ENCODE data around the gene CHD2.
A peak's percentile ranks its signal among the peaks of the same experiment; 100 is the strongest.

CHD2 gene

GRCh38 chr15:92974183-92974915 is 74.2 kb downstream of the CHD2 start:
- H3K36me3 Mint-ChIP-seq (ENCODE audit: low read depth) = peaks cover 92% of the 10 kb centered on the region
- H3K9me3 Mint-ChIP-seq = no peaks in the 10 kb centered on the region
- H3K4me3 Mint-ChIP-seq = no peak overlapping the region
- H3K4me1 Mint-ChIP-seq = no peaks in the 10 kb centered on the region
- H3K27me3 Mint-ChIP-seq (ENCODE audit: low read depth) = no peaks in the 10 kb centered on the region
- no peak for TF ChIP-seq CTCF (IDR thresholded peaks at IDR 0.05; ENCODE audit: unreplicated experiment in 3 of 3)
- H3K27ac Mint-ChIP-seq = no peak overlapping the region

GRCh38 chr15:92979011-92979701 is 79.0 kb downstream of the CHD2 start:
- no peaks in the 10 kb centered on the region for H3K27me3 Mint-ChIP-seq (ENCODE audit: low read depth)
- H3K4me3 Mint-ChIP-seq = no peak overlapping the region
- peak overlapping the region in 1 of 3 experiments; percentile 53 for H3K27ac Mint-ChIP-seq
- no peak for TF ChIP-seq CTCF (IDR thresholded peaks at IDR 0.05; ENCODE audit: unreplicated experiment in 3 of 3)
- no peaks in the 10 kb centered on the region for H3K9me3 Mint-ChIP-seq
- H3K36me3 Mint-ChIP-seq (ENCODE audit: low read depth) = peaks cover 56% of the 10 kb centered on the region
- H3K4me1 Mint-ChIP-seq = no peaks in the 10 kb centered on the region

- no peaks in the 10 kb centered on the region for H3K4me1 Mint-ChIP-seq
- H3K27me3 Mint-ChIP-seq (ENCODE audit: low read depth) = no peaks in the 10 kb centered on the region
- no peaks in the 10 kb centered on the region for H3K9me3 Mint-ChIP-seq
- H3K4me3 Mint-ChIP-seq = no peak overlapping the region
- H3K27ac Mint-ChIP-seq = no peak overlapping the region
- TF ChIP-seq CTCF (IDR thresholded peaks at IDR 0.05; ENCODE audit: unreplicated experiment in 3 of 3) = no peak
- peaks cover 49% of the 10 kb centered on the region for H3K36me3 Mint-ChIP-seq (ENCODE audit: low read depth)
Measured at GRCh38 chr15:92981333-92981732, 81.2 kb downstream of the CHD2 start.

DNA sequence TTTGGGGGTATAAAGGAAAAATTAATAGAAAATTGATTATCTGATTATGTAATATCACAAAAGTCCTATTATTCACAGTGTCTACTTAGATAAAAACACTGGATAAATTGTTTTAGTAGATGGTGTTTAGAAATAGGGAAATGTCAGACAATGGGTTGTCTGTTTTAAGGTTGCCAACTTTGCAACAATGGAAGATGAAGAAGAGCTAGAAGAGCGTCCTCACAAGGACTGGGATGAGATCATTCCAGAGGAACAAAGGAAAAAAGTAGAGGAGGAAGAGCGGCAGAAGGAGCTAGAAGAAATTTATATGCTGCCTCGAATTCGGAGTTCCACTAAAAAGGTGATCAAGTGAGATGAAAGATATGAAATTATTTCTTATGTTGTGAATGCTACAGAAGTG is 84.0 kb downstream of the CHD2 start:
- H3K4me3 Mint-ChIP-seq = no peak overlapping the region
- H3K27ac Mint-ChIP-seq = no peak overlapping the region
- H3K36me3 Mint-ChIP-seq (ENCODE audit: low read depth) = peaks cover 46% of the 10 kb centered on the region
- H3K9me3 Mint-ChIP-seq = no peaks in the 10 kb centered on the region
- H3K27me3 Mint-ChIP-seq (ENCODE audit: low read depth) = no peaks in the 10 kb centered on the region
- no peaks in the 10 kb centered on the region for H3K4me1 Mint-ChIP-seq
- TF ChIP-seq CTCF (IDR thresholded peaks at IDR 0.05; ENCODE audit: unreplicated experiment in 3 of 3) = no peak

DNA sequence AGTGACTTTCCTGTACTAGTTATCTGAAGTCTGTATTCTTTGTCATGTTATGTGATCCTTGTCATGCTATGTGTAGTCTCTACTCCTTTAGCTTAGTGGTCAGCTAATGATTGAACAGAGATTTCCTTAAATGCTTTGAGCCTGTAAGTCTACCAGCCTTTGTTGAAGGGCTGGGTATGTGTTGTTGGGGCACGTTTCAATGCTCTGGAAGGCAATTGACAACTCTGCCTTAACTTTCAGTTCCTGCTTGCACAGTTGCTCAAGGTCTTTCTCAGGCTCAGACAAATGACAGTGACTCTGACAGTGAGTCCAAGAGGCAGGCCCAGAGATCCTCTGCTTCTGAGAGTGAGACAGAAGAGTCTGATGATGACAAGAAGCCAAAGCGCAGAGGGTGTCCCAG is 89.3 kb downstream of the CHD2 start:
- H3K4me3 Mint-ChIP-seq = no peak overlapping the region
- no peaks in the 10 kb centered on the region for H3K27me3 Mint-ChIP-seq (ENCODE audit: low read depth)
- no peak for TF ChIP-seq CTCF (IDR thresholded peaks at IDR 0.05; ENCODE audit: unreplicated experiment in 3 of 3)
- H3K9me3 Mint-ChIP-seq = no peaks in the 10 kb centered on the region
- peaks cover 6% of the 10 kb centered on the region for H3K4me1 Mint-ChIP-seq
- peak overlapping the region; percentile 1 to 34 (median 29) for H3K27ac Mint-ChIP-seq
- H3K36me3 Mint-ChIP-seq (ENCODE audit: low read depth) = peaks cover 75% of the 10 kb centered on the region
